WI38 (cell line): ENCODE data around the gene RAD51AP1.

Experiments used
- H3K4me3 ChIP-seq: 2 replicates; pipeline ENCODE4 v1.5.1; 2011; ENCODE audit warnings: low read depth, mild to moderate bottlenecking, control low read depth, low read length
- CTCF ChIP-seq: IDR thresholded peaks from 2 replicates; pipeline ENCODE4 v1.5.1; 2012; ENCODE audit warnings: low read depth, mild to moderate bottlenecking, control low read depth, low read length

The RAD51AP1 gene

GRCh38 chr12:4535092-4535491 lies 3.6 kb upstream of the RAD51AP1 start:
- no peak overlapping the region for H3K4me3 ChIP-seq
- TF ChIP-seq CTCF, result no peak

- no peak overlapping the region for H3K4me3 ChIP-seq
- TF ChIP-seq CTCF, result no peak
These were observed 2.8 kb upstream of the RAD51AP1 start for GRCh38 chr12:4535871-4536270.

GRCh38 chr12:4539167-4539870 lies 629 bp downstream of the RAD51AP1 start:
- peak overlapping the region; percentile 86 for H3K4me3 ChIP-seq
- TF ChIP-seq CTCF, result no peak

GRCh38 chr12:4540170-4540569 lies 1.5 kb downstream of the RAD51AP1 start:
- TF ChIP-seq CTCF, result no peak
- peak overlapping the region; percentile 86; the same call in 1 of the 2 replicates for H3K4me3 ChIP-seq

- no peak overlapping the region for H3K4me3 ChIP-seq
- no peak for TF ChIP-seq CTCF
These were observed 1.9 kb downstream of the RAD51AP1 start for GRCh38 chr12:4540638-4541037.

- TF ChIP-seq CTCF, result no peak
- H3K4me3 ChIP-seq, result no peak overlapping the region
These were observed 6.5 kb downstream of the RAD51AP1 start for GRCh38 chr12:4545195-4545594.

- no peak for TF ChIP-seq CTCF
- no peak overlapping the region for H3K4me3 ChIP-seq
These were observed 13.5 kb downstream of the RAD51AP1 start for GRCh38 chr12:4552191-4552590.
